IgD-negative memory B cell (primary cell): ENCODE measurements around the gene CST7. TPM values are rescaled to one million over a fixed set of nuclear protein-coding genes. Genes with fewer than 3 reads are reported as not detected.
"Not testable (repeated sequence)": the region's sequence is repeated elsewhere in the genome, so short reads cannot be mapped to it uniquely, and the experiment has no call there.

Experiments used
- H3K27ac Mint-ChIP-seq, 3 donors: one replicate each; pipeline ENCODE4 v1.8.0; 2020 to 2022; ENCODE audit warnings: mild to moderate bottlenecking in 3 of 3, mixed read lengths in 3 of 3, moderate library complexity in 1 of 3
- H3K27me3 Mint-ChIP-seq: one replicate; pipeline ENCODE4 v1.8.0; 2021; ENCODE audit warnings: mixed read lengths
- H3K36me3 Mint-ChIP-seq: one replicate; pipeline ENCODE4 v1.8.0; 2020; ENCODE audit warnings: mild to moderate bottlenecking, mixed read lengths
- H3K4me1 Mint-ChIP-seq, 3 donors: one replicate each; pipeline ENCODE4 v1.8.0; 2020 to 2022; ENCODE audit warnings: mixed read lengths in 3 of 3, mild to moderate bottlenecking in 1 of 3
- H3K4me3 Mint-ChIP-seq, 4 donors: one replicate each; pipeline ENCODE4 v1.8.0; 2020 to 2022; ENCODE audit warnings: mild to moderate bottlenecking in 4 of 4, mixed read lengths in 4 of 4, moderate library complexity in 3 of 4
- H3K9me3 Mint-ChIP-seq, 3 donors: one replicate each; pipeline ENCODE4 v1.8.0; 2020 to 2021; ENCODE audit warnings: mixed read lengths in 3 of 3, mild to moderate bottlenecking in 1 of 3
- polyA plus RNA-seq: library from polyadenylated mRNA; unstranded; fragments of 300-500 nt; fragmentation: Illumina TruSeq; gene quantifications from one replicate; pipeline ENCODE4 v1.2.3, GENCODE V29; 2021

Gene CST7
- polyA plus RNA-seq, 1 donor from 2014 or later: 22.8 TPM

- Mint-ChIP-seq H3K9me3 (no peaks in the 10 kb centered on the region), H3K4me1 (peaks cover 0 to 6% (median 3%) of the 10 kb centered on the region in 3 donors), H3K27ac (no peak overlapping the region), H3K36me3 (peaks cover 8% of the 10 kb centered on the region), H3K27me3 (no peaks in the 10 kb centered on the region), H3K4me3 (no peak overlapping the region)
These were observed 51.3 kb downstream of the CST7 start for GRCh38 chr20:25000268-25000801.

- H3K27me3 Mint-ChIP-seq, H3K27ac Mint-ChIP-seq, H3K4me1 Mint-ChIP-seq, H3K9me3 Mint-ChIP-seq, H3K4me3 Mint-ChIP-seq: not testable (repeated sequence)
- H3K36me3 Mint-ChIP-seq: peaks cover 11% of the 10 kb centered on the region
These were observed 52.3 kb downstream of the CST7 start for GRCh38 chr20:25001323-25001722.

DNA sequence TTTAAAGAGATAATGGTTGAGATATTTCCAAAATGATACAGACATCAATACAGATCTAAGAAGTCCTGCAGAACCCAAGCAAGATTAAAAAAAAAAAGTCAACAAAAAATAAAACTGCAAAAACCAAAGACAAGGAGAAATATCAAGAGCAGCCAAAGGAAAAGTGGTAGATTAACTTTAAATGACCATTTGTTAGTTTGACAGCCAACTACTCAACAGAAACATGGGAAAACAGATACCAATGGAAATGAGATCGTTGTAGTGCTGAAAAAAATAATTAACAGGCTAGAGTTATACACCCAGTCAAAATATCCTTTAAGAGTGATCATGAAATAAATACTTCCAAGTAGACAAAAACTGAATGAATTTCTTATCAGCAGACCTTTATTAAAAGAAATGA lies 53.9 kb downstream of the CST7 start:
- Mint-ChIP-seq H3K27ac (no peak overlapping the region), H3K36me3 (peaks cover 13% of the 10 kb centered on the region), H3K4me3 (no peak overlapping the region), H3K9me3 (no peaks in the 10 kb centered on the region), H3K27me3 (no peaks in the 10 kb centered on the region), H3K4me1 (peaks cover 0 to 6% (median 3%) of the 10 kb centered on the region in 3 donors)

- H3K36me3 Mint-ChIP-seq: peaks cover 14% of the 10 kb centered on the region
- no peak overlapping the region for H3K4me3 Mint-ChIP-seq
- H3K27me3 Mint-ChIP-seq: no peaks in the 10 kb centered on the region
- H3K4me1 Mint-ChIP-seq: no peaks in the 10 kb centered on the region
- H3K27ac Mint-ChIP-seq: no peak overlapping the region
- no peaks in the 10 kb centered on the region for H3K9me3 Mint-ChIP-seq
These were observed 56.2 kb downstream of the CST7 start for GRCh38 chr20:25005220-25005619.

- H3K4me1 Mint-ChIP-seq: no peaks in the 10 kb centered on the region
- no peak overlapping the region for H3K27ac Mint-ChIP-seq
- no peaks in the 10 kb centered on the region for H3K9me3 Mint-ChIP-seq
- peaks cover 16% of the 10 kb centered on the region for H3K36me3 Mint-ChIP-seq
- no peaks in the 10 kb centered on the region for H3K27me3 Mint-ChIP-seq
- H3K4me3 Mint-ChIP-seq: no peak overlapping the region
These were observed 56.6 kb downstream of the CST7 start for GRCh38 chr20:25005661-25006060.

DNA sequence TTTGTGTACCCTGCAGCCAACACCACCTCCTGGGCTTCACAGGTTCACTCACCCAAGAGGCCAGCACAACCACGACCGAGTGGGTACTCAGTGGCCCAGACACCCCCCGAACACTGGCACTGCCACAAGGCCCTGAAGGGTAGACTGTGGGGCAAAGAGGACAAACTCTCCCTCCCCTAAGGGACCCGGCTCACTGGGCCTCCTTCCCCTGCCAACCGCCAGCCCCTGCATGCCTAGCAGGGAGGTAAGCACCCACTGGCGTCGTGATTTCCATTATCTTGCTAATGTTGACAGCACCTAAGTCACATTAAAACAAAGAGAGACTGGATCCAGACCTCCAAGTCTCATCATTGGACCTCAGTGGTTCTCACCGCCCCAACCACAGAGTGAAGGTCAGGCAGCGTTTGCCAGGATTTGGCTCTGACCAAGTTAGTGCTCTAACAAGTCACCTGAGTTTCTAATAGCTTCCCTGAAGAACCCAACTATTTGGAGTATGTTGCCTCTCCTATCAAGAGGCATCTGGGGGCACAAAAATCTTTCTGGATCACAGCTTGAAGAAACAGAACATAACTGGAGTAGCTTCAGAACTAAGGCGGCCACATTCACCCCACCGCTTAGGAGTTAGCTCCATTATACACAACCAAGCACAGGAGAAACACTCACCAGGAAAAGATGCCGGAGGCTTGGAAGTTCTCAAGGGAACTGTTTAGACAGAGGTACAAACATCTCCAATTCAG lies 57.5 kb downstream of the CST7 start:
- Mint-ChIP-seq H3K9me3 (no peaks in the 10 kb centered on the region), H3K4me1 (no peaks in the 10 kb centered on the region), H3K27ac (peak overlapping the region in 1 of 3 donors; percentile 63), H3K27me3 (no peaks in the 10 kb centered on the region), H3K4me3 (no peak overlapping the region), H3K36me3 (peaks cover 16% of the 10 kb centered on the region)

DNA sequence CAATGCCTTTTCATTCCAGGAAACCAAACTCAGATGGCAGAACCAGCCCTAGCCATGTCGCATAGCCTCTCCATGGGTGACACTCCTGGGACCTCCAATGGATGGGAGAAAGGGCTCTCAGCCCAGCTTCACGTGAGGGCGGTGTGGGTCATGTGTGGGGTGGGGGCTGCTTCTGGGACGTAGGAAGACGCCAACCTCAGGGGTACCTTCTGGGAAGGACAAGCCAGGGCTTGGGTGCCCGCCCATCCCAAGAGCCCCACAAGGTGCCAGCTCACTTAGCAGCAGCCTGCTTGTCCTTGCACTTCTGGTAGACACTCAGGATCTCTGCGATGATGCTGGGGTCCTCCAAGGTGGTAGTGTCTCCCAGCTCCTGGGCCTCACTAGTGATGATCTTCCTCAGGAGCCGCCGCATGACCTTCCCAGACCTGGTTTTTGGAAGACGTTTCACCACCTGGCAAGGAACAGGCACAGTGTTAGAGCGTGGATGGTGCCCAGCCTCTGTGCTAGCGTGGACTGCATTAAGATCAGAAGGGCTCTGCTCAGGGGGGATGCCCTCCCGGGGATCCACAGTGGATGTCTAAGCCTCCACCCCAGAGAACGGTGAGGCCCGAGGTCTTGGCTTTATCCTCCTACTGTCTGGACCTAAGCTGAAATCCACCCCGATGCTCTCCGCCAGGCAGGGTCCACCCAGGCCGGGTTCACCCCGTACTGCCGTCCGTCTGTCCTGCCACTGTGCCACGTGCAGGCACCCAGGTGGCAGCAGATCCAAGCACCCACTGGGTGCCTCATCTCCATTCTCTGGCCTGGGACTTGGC lies 58.6 kb downstream of the CST7 start:
- Mint-ChIP-seq H3K4me1 (no peaks in the 10 kb centered on the region), H3K27ac (no peak overlapping the region), H3K36me3 (peaks cover 12% of the 10 kb centered on the region), H3K9me3 (no peaks in the 10 kb centered on the region), H3K27me3 (no peaks in the 10 kb centered on the region), H3K4me3 (no peak overlapping the region)

DNA sequence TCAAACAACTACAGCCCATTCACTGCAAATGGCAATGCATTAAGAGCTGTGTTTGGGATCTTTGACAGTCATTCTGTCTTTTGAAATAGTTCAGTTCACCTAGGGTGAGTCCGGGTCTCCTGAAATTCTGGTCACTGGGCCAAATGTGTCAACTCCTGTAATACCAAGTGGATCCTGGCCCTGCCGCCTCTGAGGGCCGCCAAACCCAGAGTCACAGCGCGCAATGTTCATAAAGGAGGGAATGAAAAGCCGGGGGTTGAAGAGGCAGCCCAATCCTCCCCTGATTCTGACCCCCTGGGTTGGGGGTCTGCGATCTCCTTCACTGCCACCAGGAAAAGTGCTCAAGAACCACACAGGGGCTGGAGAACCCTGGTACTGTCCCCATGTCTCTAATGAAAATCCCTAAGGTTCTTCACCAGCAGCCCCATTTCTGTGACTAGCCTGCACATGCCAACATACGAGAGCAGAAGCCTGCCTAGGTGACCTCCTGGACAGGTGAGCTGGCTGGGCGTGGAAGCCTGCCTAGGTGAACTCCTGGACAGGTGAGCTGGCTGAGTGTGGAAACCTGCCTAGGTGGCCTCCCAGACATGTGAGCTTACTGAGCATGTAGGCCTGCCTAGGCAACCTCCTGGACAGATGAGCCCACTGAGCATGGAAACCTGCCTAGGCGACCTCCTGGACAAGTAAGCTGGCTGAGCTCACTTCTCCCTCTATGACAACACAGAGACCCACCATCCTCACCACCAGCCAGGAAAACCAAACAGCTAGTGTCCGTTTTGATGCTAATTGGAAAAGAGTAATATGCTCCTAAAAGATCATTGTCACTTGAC lies 59.5 kb downstream of the CST7 start:
- H3K4me3 Mint-ChIP-seq: no peak overlapping the region
- H3K27me3 Mint-ChIP-seq: no peaks in the 10 kb centered on the region
- no peaks in the 10 kb centered on the region for H3K9me3 Mint-ChIP-seq
- peaks cover 7% of the 10 kb centered on the region for H3K36me3 Mint-ChIP-seq
- H3K4me1 Mint-ChIP-seq: no peaks in the 10 kb centered on the region
- peak overlapping the region in 2 of 3 donors; percentile 28 to 47 for H3K27ac Mint-ChIP-seq

Other genes starting within 250 kb of the CST7 start
- 42.0 TPM for gene APMAP, start 43.5 kb downstream of the CST7 start, polyA plus RNA-seq
- gene ACSS1, start 108.9 kb downstream of the CST7 start, polyA plus RNA-seq: 59.8 TPM
- gene VSX1, start 132.9 kb downstream of the CST7 start, polyA plus RNA-seq: not detected
- gene ENTPD6, start 246.4 kb downstream of the CST7 start, polyA plus RNA-seq: 26.9 TPM